SK-N-SH (cell line): ENCODE results near the gene CPB2. TPM values are rescaled to one million over a fixed set of nuclear protein-coding genes. Genes with fewer than 3 reads are reported as not detected.

ENCODE experiments used
- CTCF ChIA-PET: fragments of 300-600, 350-600 bp; formaldehyde crosslinking; extraction: SDS; loops from one replicate; lab custom pipeline; 2021; lab: Yijun Ruan, JAX
- POLR2A ChIA-PET: fragments of 350-600 bp; sonication (Branson Sonifier 250); formaldehyde crosslinking; extraction: SDS; loops from one replicate; lab custom pipeline; 2020; ENCODE audit warnings: antibody characterized with exemption, inconsistent platforms; lab: Yijun Ruan, JAX
- DNase-seq: peaks from one replicate; pipeline ENCODE4 v3.0.0; 2012
- H2AFZ ChIP-seq: fragments of 200-600 bp; sonication (generic); 2 replicates; pipeline ENCODE4 v1.8.1; 2016; ENCODE audit warnings: antibody characterized with exemption, mild to moderate bottlenecking, low read depth
- H3F3A ChIP-seq: fragments of 200-600 bp; sonication (generic); replicated peaks from 2 replicates; pipeline ENCODE3; 2016; ENCODE audit warnings: antibody characterized with exemption, mild to moderate bottlenecking; ENCODE audit not compliant: insufficient read depth
- H3K27ac ChIP-seq, 2 experiments: fragments of 200-500 bp in 1 of 2; fragments of 200-600 bp in 1 of 2; sonication (Bioruptor generic) in 1 of 2; sonication (generic), shearing (Covaris generic) in 1 of 2; 2 replicates each; pipeline versions ENCODE4 v1.5.1 to v1.6.1; 2014 to 2016; ENCODE audit warnings: low read depth in 2 of 2, inconsistent platforms in 1 of 2, low read length in 1 of 2, mild to moderate bottlenecking in 1 of 2, mixed read lengths in 1 of 2
- H3K27me3 ChIP-seq: fragments of 200-600 bp; sonication (generic), shearing (Covaris generic); 2 replicates; pipeline ENCODE4 v1.6.1; 2016; ENCODE audit warnings: mixed run types; ENCODE audit not compliant: insufficient read depth
- H3K36me3 ChIP-seq, 2 experiments: fragments of 200-500 bp in 1 of 2; fragments of 200-600 bp in 1 of 2; sonication (Bioruptor generic) in 1 of 2; sonication (generic) in 1 of 2; replicated peaks in 1 of 2; 2 replicates each; pipeline versions ENCODE3 to v1.5.1; 2014 to 2016; ENCODE audit warnings: low read length in 1 of 2, mild to moderate bottlenecking in 1 of 2; ENCODE audit not compliant: insufficient read depth in 2 of 2, control insufficient read depth in 1 of 2
- H3K4me1 ChIP-seq, 2 experiments: fragments of 200-500 bp in 1 of 2; fragments of 200-600 bp in 1 of 2; sonication (Bioruptor generic) in 1 of 2; sonication (generic), shearing (Covaris generic) in 1 of 2; 2 replicates each; pipeline versions ENCODE4 v1.5.1 to v1.6.1; 2014 to 2016; ENCODE audit warnings: low read depth in 1 of 2, low read length in 1 of 2, mixed run types in 1 of 2; ENCODE audit not compliant: insufficient read depth in 2 of 2, control insufficient read depth in 1 of 2
- H3K4me2 ChIP-seq: fragments of 200-600 bp; sonication (generic), shearing (Covaris generic); 2 replicates; pipeline ENCODE4 v1.6.1; 2017; ENCODE audit warnings: mixed run types
- H3K4me3 ChIP-seq, 2 experiments: fragments of 200-500 bp in 1 of 2; fragments of 200-600 bp in 1 of 2; sonication (Bioruptor generic) in 1 of 2; sonication (generic), shearing (Covaris generic) in 1 of 2; 2 replicates each; pipeline versions ENCODE4 v1.5.1 to v1.8.1; 2014 to 2016; ENCODE audit warnings: low read depth in 2 of 2, inconsistent platforms in 1 of 2, low read length in 1 of 2, mild to moderate bottlenecking in 1 of 2, mixed read lengths in 1 of 2, moderate library complexity in 1 of 2
- H3K79me2 ChIP-seq: fragments of 200-600 bp; sonication (generic); 2 replicates; pipeline ENCODE4 v1.8.1; 2017; ENCODE audit warnings: mild to moderate bottlenecking; ENCODE audit not compliant: insufficient read depth
- H3K9ac ChIP-seq: fragments of 200-600 bp; sonication (generic); 2 replicates; pipeline ENCODE4 v1.6.1; 2017; ENCODE audit warnings: mixed run types
- H3K9me2 ChIP-seq: fragments of 200-600 bp; sonication (generic); 2 replicates; pipeline ENCODE4 v1.6.1; 2017; ENCODE audit warnings: mixed run types
- H3K9me3 ChIP-seq: fragments of 200-600 bp; sonication (generic); 2 replicates; pipeline ENCODE4 v1.6.1; 2017; ENCODE audit warnings: mixed run types, mild to moderate bottlenecking, moderate library complexity
- H4K20me1 ChIP-seq: fragments of 200-600 bp; sonication (generic); 2 replicates; pipeline ENCODE4 v1.6.1; 2017; ENCODE audit warnings: mild to moderate bottlenecking, mixed run types; ENCODE audit not compliant: insufficient read depth
- EP300 ChIP-seq, 2 experiments: IDR thresholded peaks; 2 replicates each; pipeline versions ENCODE4 v1.4.0 to v1.6.1; 2012; ENCODE audit warnings: borderline replicate concordance in 1 of 2, low read depth in 1 of 2, low read length in 1 of 2
- EZH2phosphoT487 ChIP-seq: fragments of 200-600 bp; sonication (generic); IDR thresholded peaks from 2 replicates; pipeline ENCODE4 v1.6.1; 2017; ENCODE audit warnings: low read depth, mixed run types, mild to moderate bottlenecking, antibody characterized with exemption, moderate library complexity, borderline replicate concordance
- FOSL2 ChIP-seq: IDR thresholded peaks from 2 replicates; pipeline ENCODE4 v1.4.0; 2012; ENCODE audit warnings: low read depth, mild to moderate bottlenecking, moderate library complexity, borderline replicate concordance
- FOXJ3 ChIP-seq: sonication (generic); formaldehyde crosslinking; IDR thresholded peaks from 2 replicates; pipeline ENCODE4 v1.5.1; 2020; ENCODE audit warnings: mild to moderate bottlenecking, missing genetic modification reagents
- FOXM1 ChIP-seq: IDR thresholded peaks from 2 replicates; pipeline ENCODE4 v1.4.0; 2012; ENCODE audit warnings: low read depth, mild to moderate bottlenecking
- MXI1 ChIP-seq: IDR thresholded peaks from 2 replicates; pipeline ENCODE4 v1.6.1; 2012; ENCODE audit warnings: mild to moderate bottlenecking, low read depth, low read length, improper control_type of control experiment
- NFIC ChIP-seq: IDR thresholded peaks from 2 replicates; pipeline ENCODE4 v1.4.0; 2012; ENCODE audit warnings: borderline replicate concordance
- NRF1 ChIP-seq: IDR thresholded peaks from 2 replicates; pipeline ENCODE4 v1.6.1; 2012; ENCODE audit warnings: low read depth, mild to moderate bottlenecking, low read length
- PBX3 ChIP-seq: IDR thresholded peaks from 2 replicates; pipeline ENCODE4; 2012
- POLR2AphosphoS5 ChIP-seq: IDR thresholded peaks from 2 replicates; pipeline ENCODE4 v1.6.1; 2012; ENCODE audit warnings: low read depth, low read length
- RAD21 ChIP-seq: IDR thresholded peaks from 2 replicates; pipeline ENCODE4 v1.6.1; 2012; ENCODE audit warnings: mild to moderate bottlenecking, low read length
- RCOR1 ChIP-seq: fragments of 150-350 bp; IDR thresholded peaks from 2 replicates; pipeline ENCODE4 v1.6.1; 2017; ENCODE audit warnings: antibody characterized with exemption, low read length
- RXRA ChIP-seq: IDR thresholded peaks from 2 replicates; pipeline ENCODE4 v1.4.0; 2012; ENCODE audit warnings: low read depth, mild to moderate bottlenecking, borderline replicate concordance
- SMC3 ChIP-seq: IDR thresholded peaks from 2 replicates; pipeline ENCODE4 v1.6.1; 2012; ENCODE audit warnings: low read depth, low read length, improper control_type of control experiment
- TCF12 ChIP-seq: IDR thresholded peaks from 2 replicates; pipeline ENCODE4 v1.4.0; 2012
- TEAD4 ChIP-seq: IDR thresholded peaks from 2 replicates; pipeline ENCODE4 v1.4.0; 2012; ENCODE audit warnings: mild to moderate bottlenecking, borderline replicate concordance; ENCODE audit not compliant: insufficient read depth
- USF2 ChIP-seq: fragments of 150-350 bp; IDR thresholded peaks from 2 replicates; pipeline ENCODE4 v1.6.1; 2017; ENCODE audit warnings: antibody characterized with exemption, low read length, low read depth, borderline replicate concordance
- WGBS: methylation state at CpG from one replicate; pipeline ENCODE4 v1.1.6; 2017; ENCODE audit warnings: low lambda C conversion rate; 5-methylcytosine and 5-hydroxymethylcytosine counted together
- polyA plus RNA-seq, 3 experiments: library from polyadenylated mRNA; depleted of rRNA; stranded (reverse); fragments of >200 nt; gene quantifications; 2 replicates each; pipeline ENCODE4 v1.2.3, GENCODE V29; 2012
- TF ChIP-seq, protein P1 (sequence below): IDR thresholded peaks from 2 replicates; pipeline ENCODE4 v1.4.0; 2012; ENCODE audit warnings: low read depth, borderline replicate concordance
- TF ChIP-seq, protein P2 (sequence below): IDR thresholded peaks from 2 replicates; pipeline ENCODE4 v1.4.0; 2012; ENCODE audit warnings: low read depth

CPB2 gene
- polyA plus RNA-seq, 1 of the 3 experiments (the other 2 are of a cell fraction), result not detected

GRCh38 chr13:46145135-46145534 is 40.3 kb upstream of the CPB2 start:
- no peaks in the 10 kb centered on the region; a peak in 2 of 4 replicates for H3K4me1 ChIP-seq
- no peaks in the 10 kb centered on the region for H4K20me1 ChIP-seq
- no peaks in the 10 kb centered on the region for H3K27me3 ChIP-seq
- no peaks in the 10 kb centered on the region for H3K36me3 ChIP-seq
- H3K9me3 ChIP-seq, result no peaks in the 10 kb centered on the region
- no peak overlapping the region for H3K27ac ChIP-seq
- H2AFZ ChIP-seq, result no peak overlapping the region
- no peak overlapping the region for H3K9ac ChIP-seq
- no peaks in the 10 kb centered on the region for H3K9me2 ChIP-seq
- ChIA-PET POLR2A (no interaction called here), CTCF (interaction anchor here (1.0 to 8.0 kb wide), 3 partner anchors 14 to 176 kb away, joined by 3 to 44 read pairs (median 6); no protein-coding TSS in a partner anchor)
- H3K4me2 ChIP-seq, result no peak overlapping the region
- DNase-seq, result no peak
- H3K79me2 ChIP-seq, result no peaks in the 10 kb centered on the region
- no peak overlapping the region for H3K4me3 ChIP-seq
- WGBS, result 85% methylated on average over 4 of the region's 4 CpGs
- TF ChIP-seq, protein P1, sequence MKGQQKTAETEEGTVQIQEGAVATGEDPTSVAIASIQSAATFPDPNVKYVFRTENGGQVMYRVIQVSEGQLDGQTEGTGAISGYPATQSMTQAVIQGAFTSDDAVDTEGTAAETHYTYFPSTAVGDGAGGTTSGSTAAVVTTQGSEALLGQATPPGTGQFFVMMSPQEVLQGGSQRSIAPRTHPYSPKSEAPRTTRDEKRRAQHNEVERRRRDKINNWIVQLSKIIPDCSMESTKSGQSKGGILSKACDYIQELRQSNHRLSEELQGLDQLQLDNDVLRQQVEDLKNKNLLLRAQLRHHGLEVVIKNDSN, result no peak
- TF ChIP-seq, protein P2, sequence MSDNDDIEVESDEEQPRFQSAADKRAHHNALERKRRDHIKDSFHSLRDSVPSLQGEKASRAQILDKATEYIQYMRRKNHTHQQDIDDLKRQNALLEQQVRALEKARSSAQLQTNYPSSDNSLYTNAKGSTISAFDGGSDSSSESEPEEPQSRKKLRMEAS, result no peak
- no peak for TF ChIP-seq TEAD4
- TF ChIP-seq SMC3, result no peak
- no peak for TF ChIP-seq MXI1
- no peak for TF ChIP-seq FOXM1
- no peak for TF ChIP-seq TCF12
- no peak for TF ChIP-seq USF2
- TF ChIP-seq PBX3, result no peak
- no peak for TF ChIP-seq FOSL2
- no peak for TF ChIP-seq EZH2phosphoT487
- TF ChIP-seq RCOR1, result no peak
- no peak for TF ChIP-seq RXRA
- TF ChIP-seq RAD21, result no peak
- TF ChIP-seq POLR2AphosphoS5, result no peak
- no peak for TF ChIP-seq EP300 (IDR thresholded peaks at IDR 0.05; ENCODE audit: borderline replicate concordance in 1 of 2, low read depth in 1 of 2, low read length in 1 of 2)
- no peak for TF ChIP-seq FOXJ3 (CRISPR knock-in tag)
- TF ChIP-seq NFIC, result no peak
- TF ChIP-seq NRF1, result no peak
- TF ChIP-seq, all 33 proteins: peak for 0
- H3F3A ChIP-seq, result no peaks in the 10 kb centered on the region
